ENCODE results near the gene PCK2.

PCK2 gene

DNA sequence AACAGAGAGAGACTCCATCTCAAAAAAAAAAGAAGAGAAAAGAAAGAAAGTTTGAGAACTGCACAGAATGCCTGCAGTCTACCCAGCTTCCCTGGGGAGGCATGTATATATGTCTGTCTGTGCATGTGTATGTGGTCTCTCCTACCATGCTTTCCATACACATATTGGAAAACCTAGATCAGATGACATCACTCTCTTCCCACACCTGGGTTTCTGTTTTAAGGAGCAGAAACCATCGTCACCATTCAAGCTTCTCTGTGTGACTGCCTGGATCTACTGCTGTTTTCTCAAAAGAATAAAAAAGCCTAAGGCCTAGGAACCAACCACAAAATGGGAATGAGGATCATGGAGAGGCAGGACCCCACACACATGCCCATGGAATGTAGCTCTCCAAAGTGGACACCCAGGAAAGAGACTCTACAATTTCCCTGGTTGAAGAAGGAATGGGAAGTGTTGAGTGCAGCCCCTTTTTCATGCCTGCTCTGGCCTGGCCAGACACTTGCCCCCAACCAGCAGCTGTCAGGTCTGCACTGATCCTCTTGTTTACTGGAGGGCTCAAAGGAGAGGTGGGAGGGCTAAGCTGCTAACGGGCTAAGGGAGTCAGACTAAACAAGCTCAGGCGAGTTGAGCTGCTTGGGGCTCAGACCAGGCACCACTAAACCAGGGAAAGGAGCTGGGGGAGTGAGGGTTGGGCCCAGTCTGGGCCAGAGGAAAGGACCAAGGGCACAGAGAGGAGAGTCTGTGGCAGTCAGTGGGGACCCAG is 7.7 kb upstream of the PCK2 start:
- TF ChIP-seq ZNF692 (tag by site-specific recombination; IDR thresholded peaks at IDR 0.05) (no peak), ZXDB (tag by site-specific recombination; IDR thresholded peaks at IDR 0.05) (no peak), ZNF510 (tag by site-specific recombination; IDR thresholded peaks at IDR 0.05; ENCODE audit: insufficient replicate concordance) (no peak), ZSCAN30 (tag by site-specific recombination; IDR thresholded peaks at IDR 0.05) (no peak), ZNF768 (tag by site-specific recombination; IDR thresholded peaks at IDR 0.05) (no peak), ZNF544 (tag by site-specific recombination; IDR thresholded peaks at IDR 0.05) (no peak), ZNF10 (tag by site-specific recombination; IDR thresholded peaks at IDR 0.05) (no peak), ZNF701 (tag by site-specific recombination; IDR thresholded peaks at IDR 0.05) (no peak), ZNF292 (tag by site-specific recombination; IDR thresholded peaks at IDR 0.05; ENCODE audit: borderline replicate concordance, low read depth) (no peak), KLF8 (tag by site-specific recombination; IDR thresholded peaks at IDR 0.05) (no peak), ZNF248 (tag by site-specific recombination; IDR thresholded peaks at IDR 0.05) (no peak)
- H3K9me3 ChIP-seq (ENCODE audit: control insufficient read depth, insufficient read depth, low read depth, low read length) = no peaks in the 10 kb centered on the region
- H3K36me3 ChIP-seq (ENCODE audit: control insufficient read depth in 2 of 2, insufficient read depth in 1 of 2, low read length in 2 of 2) = no peaks in the 10 kb centered on the region
- CTCF ChIA-PET = interaction anchor here (1.2 to 3.0 kb wide), 2 partner anchors 22 to 28 kb away, joined by 4 to 18 read pairs; no protein-coding TSS in a partner anchor
- H3K4me3 ChIP-seq (ENCODE audit: low read depth, low read length) = no peak overlapping the region
- no peak overlapping the region for H3K27ac ChIP-seq (ENCODE audit: extremely low read depth, low read depth, low read length)
- POLR2A ChIA-PET = interaction anchor here (0.9 kb wide), 1 partner anchor 11 kb away, joined by 6 read pairs; no protein-coding TSS in a partner anchor
- peaks cover 3% of the 10 kb centered on the region; the same call in 1 of the 2 replicates for H3K4me1 ChIP-seq (ENCODE audit: control insufficient read depth, insufficient read depth, low read length)

- Histone ChIP-seq H3K4me3 (ENCODE audit: low read depth, low read length) (no peak overlapping the region), H3K27ac (ENCODE audit: extremely low read depth, low read depth, low read length) (no peak overlapping the region), H3K4me1 (ENCODE audit: control insufficient read depth, insufficient read depth, low read length) (no peaks in the 10 kb centered on the region), H3K36me3 (ENCODE audit: control insufficient read depth in 2 of 2, insufficient read depth in 1 of 2, low read length in 2 of 2) (no peaks in the 10 kb centered on the region), H3K9me3 (ENCODE audit: control insufficient read depth, insufficient read depth, low read depth, low read length) (no peaks in the 10 kb centered on the region)
- ChIA-PET POLR2A (no interaction called here), CTCF (interaction anchor here (3.0 kb wide), 1 partner anchor 29 kb away, joined by 18 read pairs; no protein-coding TSS in a partner anchor)
- TF ChIP-seq, protein P1, sequence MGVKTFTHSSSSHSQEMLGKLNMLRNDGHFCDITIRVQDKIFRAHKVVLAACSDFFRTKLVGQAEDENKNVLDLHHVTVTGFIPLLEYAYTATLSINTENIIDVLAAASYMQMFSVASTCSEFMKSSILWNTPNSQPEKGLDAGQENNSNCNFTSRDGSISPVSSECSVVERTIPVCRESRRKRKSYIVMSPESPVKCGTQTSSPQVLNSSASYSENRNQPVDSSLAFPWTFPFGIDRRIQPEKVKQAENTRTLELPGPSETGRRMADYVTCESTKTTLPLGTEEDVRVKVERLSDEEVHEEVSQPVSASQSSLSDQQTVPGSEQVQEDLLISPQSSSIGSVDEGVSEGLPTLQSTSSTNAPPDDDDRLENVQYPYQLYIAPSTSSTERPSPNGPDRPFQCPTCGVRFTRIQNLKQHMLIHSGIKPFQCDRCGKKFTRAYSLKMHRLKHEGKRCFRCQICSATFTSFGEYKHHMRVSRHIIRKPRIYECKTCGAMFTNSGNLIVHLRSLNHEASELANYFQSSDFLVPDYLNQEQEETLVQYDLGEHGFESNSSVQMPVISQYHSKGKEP (tag by site-specific recombination; IDR thresholded peaks at IDR 0.05) = no peak
- TF ChIP-seq ZNF280C (tag by site-specific recombination; IDR thresholded peaks at IDR 0.05) (no peak), ZBTB21 (tag by site-specific recombination; IDR thresholded peaks at IDR 0.05) (no peak), ZNF791 (tag by site-specific recombination; IDR thresholded peaks at IDR 0.05) (no peak), HOXA7 (CRISPR knock-in tag; IDR thresholded peaks at IDR 0.05; ENCODE audit: borderline replicate concordance) (no peak), ZNF214 (tag by site-specific recombination; IDR thresholded peaks at IDR 0.05; ENCODE audit: borderline replicate concordance) (no peak), SP7 (tag by site-specific recombination; IDR thresholded peaks at IDR 0.05) (no peak), ZNF23 (tag by site-specific recombination; IDR thresholded peaks at IDR 0.05; ENCODE audit: borderline replicate concordance) (no peak), ZSCAN30 (tag by site-specific recombination; IDR thresholded peaks at IDR 0.05) (no peak), ZNF596 (tag by site-specific recombination; IDR thresholded peaks at IDR 0.05) (no peak), ZNF513 (tag by site-specific recombination; IDR thresholded peaks at IDR 0.05) (no peak), ZFP37 (tag by site-specific recombination; IDR thresholded peaks at IDR 0.05) (no peak), PATZ1 (tag by site-specific recombination; IDR thresholded peaks at IDR 0.05) (no peak)
- TF ChIP-seq, protein P2, sequence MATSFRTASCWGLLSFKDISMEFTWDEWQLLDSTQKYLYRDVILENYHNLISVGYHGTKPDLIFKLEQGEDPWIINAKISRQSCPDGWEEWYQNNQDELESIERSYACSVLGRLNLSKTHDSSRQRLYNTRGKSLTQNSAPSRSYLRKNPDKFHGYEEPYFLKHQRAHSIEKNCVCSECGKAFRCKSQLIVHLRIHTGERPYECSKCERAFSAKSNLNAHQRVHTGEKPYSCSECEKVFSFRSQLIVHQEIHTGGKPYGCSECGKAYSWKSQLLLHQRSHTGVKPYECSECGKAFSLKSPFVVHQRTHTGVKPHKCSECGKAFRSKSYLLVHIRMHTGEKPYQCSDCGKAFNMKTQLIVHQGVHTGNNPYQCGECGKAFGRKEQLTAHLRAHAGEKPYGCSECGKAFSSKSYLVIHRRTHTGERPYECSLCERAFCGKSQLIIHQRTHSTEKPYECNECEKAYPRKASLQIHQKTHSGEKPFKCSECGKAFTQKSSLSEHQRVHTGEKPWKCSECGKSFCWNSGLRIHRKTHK (tag by site-specific recombination; IDR thresholded peaks at IDR 0.05) = no peak
These were observed 7.1 kb upstream of the PCK2 start for GRCh38 chr14:24087004-24087403.

Data from HEK293 (cell line).